ENCODE measurements around the gene LRIT3. TPM values are rescaled to one million over a fixed set of nuclear protein-coding genes. Genes with fewer than 3 reads are reported as not detected.

The LRIT3 gene
- polyA plus RNA-seq, 3 donors: 0.07 TPM; not detected in 2

- Histone ChIP-seq H3K79me2 (ENCODE audit: insufficient read depth, low read length) (no peaks in the 10 kb centered on the region), H3K36me3 (replicated peaks in 1 of 2; ENCODE audit: control insufficient read depth in 1 of 2, insufficient read depth in 2 of 2, low read length in 2 of 2) (no peaks in the 10 kb centered on the region), H2AFZ (ENCODE audit: insufficient read depth, low read depth, low read length, poor library complexity, severe bottlenecking) (no peak overlapping the region), H3K4me3 (replicated peaks in 1 of 3; ENCODE audit: low read depth in 2 of 3, low read length in 3 of 3) (no peak overlapping the region), H3K4me1 (ENCODE audit: control insufficient read depth in 1 of 2, insufficient read depth in 2 of 2, low read length in 2 of 2) (no peaks in the 10 kb centered on the region), H3K27ac (ENCODE audit: low read depth in 1 of 2, low read length in 2 of 2) (no peak overlapping the region), H3K4me2 (replicated peaks; ENCODE audit: extremely low read depth, low read length, poor library complexity, severe bottlenecking) (no peak overlapping the region), H4K20me1 (ENCODE audit: insufficient read depth, low read length) (no peaks in the 10 kb centered on the region), H3K9ac (ENCODE audit: insufficient read depth, low read length, poor library complexity, severe bottlenecking) (no peak overlapping the region), H3K9me3 (replicated peaks in 1 of 2; ENCODE audit: control insufficient read depth in 1 of 2, insufficient read depth in 1 of 2, low read length in 2 of 2) (no peaks in the 10 kb centered on the region), H3K27me3 (ENCODE audit: control insufficient read depth in 2 of 2, insufficient read depth in 2 of 2, low read length in 2 of 2) (no peaks in the 10 kb centered on the region)
- TF ChIP-seq, protein P1, sequence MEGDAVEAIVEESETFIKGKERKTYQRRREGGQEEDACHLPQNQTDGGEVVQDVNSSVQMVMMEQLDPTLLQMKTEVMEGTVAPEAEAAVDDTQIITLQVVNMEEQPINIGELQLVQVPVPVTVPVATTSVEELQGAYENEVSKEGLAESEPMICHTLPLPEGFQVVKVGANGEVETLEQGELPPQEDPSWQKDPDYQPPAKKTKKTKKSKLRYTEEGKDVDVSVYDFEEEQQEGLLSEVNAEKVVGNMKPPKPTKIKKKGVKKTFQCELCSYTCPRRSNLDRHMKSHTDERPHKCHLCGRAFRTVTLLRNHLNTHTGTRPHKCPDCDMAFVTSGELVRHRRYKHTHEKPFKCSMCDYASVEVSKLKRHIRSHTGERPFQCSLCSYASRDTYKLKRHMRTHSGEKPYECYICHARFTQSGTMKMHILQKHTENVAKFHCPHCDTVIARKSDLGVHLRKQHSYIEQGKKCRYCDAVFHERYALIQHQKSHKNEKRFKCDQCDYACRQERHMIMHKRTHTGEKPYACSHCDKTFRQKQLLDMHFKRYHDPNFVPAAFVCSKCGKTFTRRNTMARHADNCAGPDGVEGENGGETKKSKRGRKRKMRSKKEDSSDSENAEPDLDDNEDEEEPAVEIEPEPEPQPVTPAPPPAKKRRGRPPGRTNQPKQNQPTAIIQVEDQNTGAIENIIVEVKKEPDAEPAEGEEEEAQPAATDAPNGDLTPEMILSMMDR (IDR thresholded peaks at IDR 0.05): no peak
- Mint-ChIP-seq H3K4me1 (no peaks in the 10 kb centered on the region), H3K9me3 (peaks cover 0 to 3% (median 2%) of the 10 kb centered on the region in 7 donors), H3K36me3 (no peaks in the 10 kb centered on the region), H3K27me3 (ENCODE audit: low read depth in 3 of 3) (peaks cover 0 to 4% (median 0%) of the 10 kb centered on the region in 3 donors), H3K27ac (no peak overlapping the region), H3K4me3 (no peak overlapping the region)
- no CpG with 5 or more reads among the region's 2 CpGs for WGBS (ENCODE audit: insufficient coverage)
- intact Hi-C loops (cut with micrococcal nuclease): no loop called here
- DNase-seq: no peak
These were observed 28.8 kb downstream of the LRIT3 start for GRCh38 chr4:109876634-109877265.

- H3K27me3 ChIP-seq (ENCODE audit: control insufficient read depth in 2 of 2, insufficient read depth in 2 of 2, low read length in 2 of 2): no peaks in the 10 kb centered on the region
- Mint-ChIP-seq H3K36me3 (no peaks in the 10 kb centered on the region), H3K27ac (no peak overlapping the region), H3K9me3 (peaks cover 0 to 3% (median 2%) of the 10 kb centered on the region in 7 donors), H3K4me1 (no peaks in the 10 kb centered on the region), H3K4me3 (no peak overlapping the region), H3K27me3 (ENCODE audit: low read depth in 3 of 3) (peaks cover 0 to 4% (median 0%) of the 10 kb centered on the region in 3 donors)
- H3K36me3 ChIP-seq (replicated peaks in 1 of 2; ENCODE audit: control insufficient read depth in 1 of 2, insufficient read depth in 2 of 2, low read length in 2 of 2): no peaks in the 10 kb centered on the region
- no peaks in the 10 kb centered on the region for H3K9me3 ChIP-seq (replicated peaks in 1 of 2; ENCODE audit: control insufficient read depth in 1 of 2, insufficient read depth in 1 of 2, low read length in 2 of 2)
- intact Hi-C loops (cut with micrococcal nuclease): no loop called here
- H3K4me1 ChIP-seq (ENCODE audit: control insufficient read depth in 1 of 2, insufficient read depth in 2 of 2, low read length in 2 of 2): no peaks in the 10 kb centered on the region
- no peak overlapping the region for H3K9ac ChIP-seq (ENCODE audit: insufficient read depth, low read length, poor library complexity, severe bottlenecking)
- no peak overlapping the region for H3K4me3 ChIP-seq (replicated peaks in 1 of 3; ENCODE audit: low read depth in 2 of 3, low read length in 3 of 3)
- no CpG with 5 or more reads among the region's 3 CpGs for WGBS (ENCODE audit: insufficient coverage)
- H3K27ac ChIP-seq (ENCODE audit: low read depth in 1 of 2, low read length in 2 of 2): no peak overlapping the region
- TF ChIP-seq, protein P1 (IDR thresholded peaks at IDR 0.05): no peak
- H4K20me1 ChIP-seq (ENCODE audit: insufficient read depth, low read length): no peaks in the 10 kb centered on the region
- no peak for DNase-seq
- H3K4me2 ChIP-seq (replicated peaks; ENCODE audit: extremely low read depth, low read length, poor library complexity, severe bottlenecking): no peak overlapping the region
- H2AFZ ChIP-seq (ENCODE audit: insufficient read depth, low read depth, low read length, poor library complexity, severe bottlenecking): no peak overlapping the region
- H3K79me2 ChIP-seq (ENCODE audit: insufficient read depth, low read length): no peaks in the 10 kb centered on the region
These were observed 29.5 kb downstream of the LRIT3 start for GRCh38 chr4:109877400-109877799.
